Endothelial cell (in vitro differentiated cells): Measurements from ENCODE around the gene CAV2. TPM values are rescaled to one million over a fixed set of nuclear protein-coding genes. Genes with fewer than 3 reads are reported as not detected.

Experiments used
- DNase-seq: peaks from one replicate; pipeline ENCODE4 v3.0.0; 2021; ENCODE audit warnings: low spot score
- H3K27ac Mint-ChIP-seq: one replicate; pipeline ENCODE4 v1.8.0; 2021; ENCODE audit warnings: mixed read lengths, inconsistent platforms; ENCODE audit not compliant: unreplicated experiment
- H3K27me3 Mint-ChIP-seq: one replicate; pipeline ENCODE4 v1.8.0; 2021; ENCODE audit warnings: mild to moderate bottlenecking, moderate library complexity, mixed read lengths, inconsistent platforms; ENCODE audit not compliant: unreplicated experiment
- H3K36me3 Mint-ChIP-seq: one replicate; pipeline ENCODE4 v1.8.0; 2021; ENCODE audit warnings: mild to moderate bottlenecking, low read depth, mixed read lengths, inconsistent platforms; ENCODE audit not compliant: unreplicated experiment
- H3K4me1 Mint-ChIP-seq: one replicate; pipeline ENCODE4 v1.8.0; 2021; ENCODE audit warnings: mild to moderate bottlenecking, mixed read lengths, inconsistent platforms; ENCODE audit not compliant: unreplicated experiment
- H3K4me3 Mint-ChIP-seq: one replicate; pipeline ENCODE4 v1.8.0; 2021; ENCODE audit warnings: mild to moderate bottlenecking, mixed read lengths, inconsistent platforms; ENCODE audit not compliant: unreplicated experiment
- H3K9me3 Mint-ChIP-seq: one replicate; pipeline ENCODE4 v1.8.0; 2021; ENCODE audit warnings: mixed read lengths, inconsistent platforms; ENCODE audit not compliant: unreplicated experiment
- total RNA-seq: library from RNA; stranded (reverse); fragmentation: NEBNext Ultra II Directional; extraction: Animal tissue kit (Norgen Biotek cat#: 25700); gene quantifications from one replicate; pipeline ENCODE4 v1.2.1, GENCODE V29; 2021; ENCODE audit not compliant: unreplicated experiment
- TF ChIP-seq, protein P1 (sequence below): fragments of 200-600 bp; sonication (generic); IDR thresholded peaks from one replicate; pipeline ENCODE4 v1.5.0; 2021; ENCODE audit warnings: antibody characterized with exemption; ENCODE audit not compliant: unreplicated experiment

Gene CAV2
- total RNA-seq, 1 donor from 2014 or later, result 35.5 TPM

DNA sequence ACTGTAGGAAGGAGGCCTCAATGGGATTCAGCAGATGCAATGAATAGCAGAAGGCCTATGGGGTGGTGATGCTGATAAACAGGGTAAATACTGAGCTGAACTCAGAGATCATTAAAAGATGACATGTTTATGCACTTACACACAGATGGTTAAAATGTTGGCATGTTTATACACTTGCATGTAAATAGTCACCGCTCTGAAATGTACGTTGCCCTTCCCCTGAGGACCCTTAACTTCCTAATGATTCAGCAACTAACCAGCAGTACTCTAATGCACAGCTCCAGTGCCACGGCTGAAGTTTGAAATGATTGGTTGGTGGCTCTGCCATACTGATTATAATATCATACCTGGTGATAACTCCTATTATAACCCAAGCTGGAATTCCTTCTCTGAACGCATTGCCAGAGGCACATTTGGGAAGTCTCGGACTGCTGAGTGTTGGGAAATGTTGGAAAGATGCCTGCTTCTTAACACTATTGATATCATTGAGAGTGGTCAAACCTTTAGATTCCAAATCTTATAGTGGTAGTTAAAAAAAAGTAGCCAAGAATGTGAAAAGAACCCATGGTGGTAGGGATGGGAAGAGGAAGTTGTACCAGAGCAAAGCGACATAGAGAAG, 21.6 kb downstream of the CAV2 start:
- H3K36me3 Mint-ChIP-seq, result no peaks in the 10 kb centered on the region
- no peak for DNase-seq
- peaks cover 2% of the 10 kb centered on the region for H3K27me3 Mint-ChIP-seq
- H3K27ac Mint-ChIP-seq, result peak overlapping the region; percentile 34
- H3K4me3 Mint-ChIP-seq, result no peak overlapping the region
- H3K4me1 Mint-ChIP-seq, result peaks cover 13% of the 10 kb centered on the region
- TF ChIP-seq, protein P1, sequence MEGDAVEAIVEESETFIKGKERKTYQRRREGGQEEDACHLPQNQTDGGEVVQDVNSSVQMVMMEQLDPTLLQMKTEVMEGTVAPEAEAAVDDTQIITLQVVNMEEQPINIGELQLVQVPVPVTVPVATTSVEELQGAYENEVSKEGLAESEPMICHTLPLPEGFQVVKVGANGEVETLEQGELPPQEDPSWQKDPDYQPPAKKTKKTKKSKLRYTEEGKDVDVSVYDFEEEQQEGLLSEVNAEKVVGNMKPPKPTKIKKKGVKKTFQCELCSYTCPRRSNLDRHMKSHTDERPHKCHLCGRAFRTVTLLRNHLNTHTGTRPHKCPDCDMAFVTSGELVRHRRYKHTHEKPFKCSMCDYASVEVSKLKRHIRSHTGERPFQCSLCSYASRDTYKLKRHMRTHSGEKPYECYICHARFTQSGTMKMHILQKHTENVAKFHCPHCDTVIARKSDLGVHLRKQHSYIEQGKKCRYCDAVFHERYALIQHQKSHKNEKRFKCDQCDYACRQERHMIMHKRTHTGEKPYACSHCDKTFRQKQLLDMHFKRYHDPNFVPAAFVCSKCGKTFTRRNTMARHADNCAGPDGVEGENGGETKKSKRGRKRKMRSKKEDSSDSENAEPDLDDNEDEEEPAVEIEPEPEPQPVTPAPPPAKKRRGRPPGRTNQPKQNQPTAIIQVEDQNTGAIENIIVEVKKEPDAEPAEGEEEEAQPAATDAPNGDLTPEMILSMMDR, result no peak
- H3K9me3 Mint-ChIP-seq, result no peaks in the 10 kb centered on the region

DNA sequence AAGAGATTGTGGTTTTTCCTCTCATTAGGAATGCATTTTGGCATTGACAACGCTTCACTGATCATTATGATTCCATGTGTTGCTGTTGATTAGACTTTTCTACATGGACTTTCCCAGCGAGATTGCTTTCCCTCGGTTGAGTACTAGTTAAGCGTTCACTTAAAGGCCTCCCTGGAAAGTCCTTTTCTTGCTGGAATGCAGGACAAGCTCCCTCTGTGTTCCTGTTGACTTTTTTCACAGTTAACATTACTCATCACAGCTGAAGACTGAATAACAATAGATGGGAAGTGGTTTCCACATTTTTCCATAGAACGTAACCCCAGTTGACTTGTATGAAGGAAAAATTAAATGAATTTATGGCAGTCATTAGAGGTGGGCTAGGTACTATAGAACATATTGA, 22.7 kb downstream of the CAV2 start:
- H3K36me3 Mint-ChIP-seq, result no peaks in the 10 kb centered on the region
- H3K4me1 Mint-ChIP-seq, result peaks cover 21% of the 10 kb centered on the region
- peak overlapping the region; percentile 85 for H3K27ac Mint-ChIP-seq
- TF ChIP-seq, protein P1, result no peak
- DNase-seq, result no peak
- no peak overlapping the region for H3K4me3 Mint-ChIP-seq
- peaks cover 8% of the 10 kb centered on the region for H3K27me3 Mint-ChIP-seq
- no peaks in the 10 kb centered on the region for H3K9me3 Mint-ChIP-seq

DNA sequence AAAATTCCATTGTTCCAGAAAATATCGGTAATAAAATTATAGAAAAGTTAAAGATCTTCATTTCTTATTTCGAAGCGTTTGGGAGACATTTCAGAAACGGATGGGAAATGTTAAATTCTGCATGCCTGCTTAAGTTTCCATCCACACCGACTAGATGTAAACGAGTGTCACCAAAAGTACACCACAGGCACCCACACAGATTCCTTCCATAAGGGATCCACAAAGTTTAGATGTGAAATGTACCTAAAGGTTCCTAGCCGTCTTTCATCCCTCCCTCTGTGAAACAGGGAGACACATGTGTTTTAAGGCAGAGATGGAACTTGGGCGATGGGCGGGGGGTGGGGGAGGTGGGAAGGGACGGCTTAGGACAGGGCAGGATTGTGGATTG, 24.7 kb downstream of the CAV2 start:
- DNase-seq, result no peak
- Mint-ChIP-seq H3K4me1 (peaks cover 28% of the 10 kb centered on the region), H3K9me3 (no peaks in the 10 kb centered on the region), H3K4me3 (peak overlapping the region; percentile 91), H3K27ac (no peak overlapping the region), H3K36me3 (no peaks in the 10 kb centered on the region), H3K27me3 (peaks cover 9% of the 10 kb centered on the region)
- TF ChIP-seq, protein P1, result no peak

DNA sequence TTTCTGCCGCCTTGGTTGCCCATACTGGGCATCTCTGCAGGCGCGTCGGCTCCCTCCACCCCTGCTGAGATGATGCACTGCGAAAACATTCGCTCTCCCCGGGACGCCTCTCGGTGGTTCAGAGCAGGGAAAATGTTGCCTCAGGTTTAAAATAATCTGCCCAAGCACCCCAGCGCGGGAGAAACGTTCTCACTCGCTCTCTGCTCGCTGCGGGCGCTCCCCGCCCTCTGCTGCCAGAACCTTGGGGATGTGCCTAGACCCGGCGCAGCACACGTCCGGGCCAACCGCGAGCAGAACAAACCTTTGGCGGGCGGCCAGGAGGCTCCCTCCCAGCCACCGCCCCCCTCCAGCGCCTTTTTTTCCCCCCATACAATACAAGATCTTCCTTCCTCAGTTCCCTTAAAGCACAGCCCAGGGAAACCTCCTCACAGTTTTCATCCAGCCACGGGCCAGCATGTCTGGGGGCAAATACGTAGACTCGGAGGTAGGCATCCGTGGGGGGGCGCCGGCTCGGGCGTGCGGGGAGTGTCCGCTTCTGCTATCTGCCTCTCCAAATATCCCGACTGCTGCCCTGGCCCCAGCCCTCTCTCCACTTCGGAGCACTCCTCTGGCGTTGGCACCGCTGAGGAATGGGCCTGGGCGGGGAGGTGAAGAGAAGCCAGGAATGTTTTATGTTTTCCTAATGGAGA, 25.2 kb downstream of the CAV2 start, which contains the start of gene CAV1:
Gene CAV1, plus strand, starts transcription at position 428 of the 689 bp plus-strand sequence. Its CDS starts 27 bp downstream, at position 455.
- TF ChIP-seq, protein P1, result no peak
- peaks cover 9% of the 10 kb centered on the region for H3K27me3 Mint-ChIP-seq
- H3K9me3 Mint-ChIP-seq, result no peaks in the 10 kb centered on the region
- H3K36me3 Mint-ChIP-seq, result no peaks in the 10 kb centered on the region
- peaks cover 28% of the 10 kb centered on the region for H3K4me1 Mint-ChIP-seq
- DNase-seq, result peak; percentile 39
- peak within 1 kb of the TSS; percentile 48 for H3K27ac Mint-ChIP-seq
- H3K4me3 Mint-ChIP-seq, result peak within 1 kb of the TSS; percentile 91
